Measurements from ENCODE around the gene SLC9A6.
"Not testable (repeated sequence)": the region's sequence is repeated elsewhere in the genome, so short reads cannot be mapped to it uniquely, and the experiment has no call there.

The SLC9A6 gene

DNA sequence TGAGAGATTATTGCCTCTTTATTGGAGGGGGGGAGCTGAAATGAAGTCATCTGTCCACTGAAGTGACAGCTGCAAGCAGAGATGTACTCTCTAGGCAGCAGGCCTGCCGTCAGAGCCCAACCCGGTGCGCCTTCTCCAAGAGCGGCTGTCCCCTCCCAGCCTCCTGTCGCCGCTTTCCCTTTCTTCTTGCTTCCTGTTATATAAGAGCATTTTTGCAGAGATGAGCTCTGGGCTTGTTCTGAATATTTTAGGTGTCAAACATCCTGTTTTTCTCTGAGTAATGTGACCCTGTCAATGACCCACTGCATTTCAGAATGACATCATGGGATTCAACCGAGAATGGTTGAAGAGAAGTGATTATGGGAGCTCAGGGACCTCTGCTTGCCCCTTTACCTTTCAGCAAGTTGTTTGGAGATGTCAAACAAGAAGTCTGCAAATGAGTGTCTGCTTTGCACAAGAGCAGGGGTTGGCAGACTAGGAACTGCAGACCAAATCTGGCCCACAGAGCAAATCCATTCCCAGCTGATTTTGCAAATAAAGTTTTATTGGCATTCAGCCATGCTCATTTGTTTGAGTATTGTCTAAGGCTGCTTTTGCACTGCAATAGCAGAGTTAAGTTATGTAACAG is 79.9 kb downstream of the SLC9A6 start:
- no peak for DNase-seq

DNA sequence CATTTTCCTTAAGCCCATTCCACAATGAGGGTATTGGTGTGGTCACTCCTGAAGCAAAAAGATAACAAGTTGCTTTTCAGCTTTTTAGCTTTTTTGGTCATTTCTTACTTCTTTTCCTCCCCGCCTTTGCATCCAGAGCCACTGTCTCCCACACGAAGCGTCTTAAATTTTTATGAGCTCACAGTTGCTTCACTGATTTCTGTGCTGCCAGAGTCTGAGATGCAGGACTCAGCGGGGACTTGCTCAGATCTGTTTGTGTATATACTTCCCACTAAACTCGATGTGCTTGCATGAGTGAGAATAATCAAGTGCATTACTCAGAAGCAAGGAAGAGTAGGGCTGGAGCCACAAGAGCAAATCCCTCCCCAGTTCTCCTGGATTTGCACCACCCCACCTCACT is 81.9 kb downstream of the SLC9A6 start:
- no peak for DNase-seq

DNA sequence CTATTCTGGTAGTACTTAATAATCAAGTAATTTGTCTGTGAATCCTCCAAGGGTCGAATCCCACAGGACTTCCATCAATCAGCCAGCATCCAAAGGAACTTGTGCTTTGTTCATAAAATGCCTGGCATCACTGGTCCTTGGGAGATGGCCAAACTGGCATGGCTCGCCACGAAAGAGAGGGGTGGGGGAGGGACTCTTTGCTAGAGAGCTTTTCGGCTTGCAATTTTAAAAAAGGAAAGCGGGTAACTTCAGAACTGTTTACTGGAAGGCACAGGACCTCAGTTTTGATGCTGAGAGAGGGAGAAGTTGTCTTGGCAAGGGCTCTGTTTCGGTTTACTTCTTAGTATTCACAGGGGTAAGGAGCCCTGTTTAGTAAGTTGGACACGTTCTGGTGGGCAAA is 82.7 kb downstream of the SLC9A6 start:
- no peak for DNase-seq

GRCh38 chrX:136076942-136077341 is 91.7 kb downstream of the SLC9A6 start:
- no peak for DNase-seq

DNA sequence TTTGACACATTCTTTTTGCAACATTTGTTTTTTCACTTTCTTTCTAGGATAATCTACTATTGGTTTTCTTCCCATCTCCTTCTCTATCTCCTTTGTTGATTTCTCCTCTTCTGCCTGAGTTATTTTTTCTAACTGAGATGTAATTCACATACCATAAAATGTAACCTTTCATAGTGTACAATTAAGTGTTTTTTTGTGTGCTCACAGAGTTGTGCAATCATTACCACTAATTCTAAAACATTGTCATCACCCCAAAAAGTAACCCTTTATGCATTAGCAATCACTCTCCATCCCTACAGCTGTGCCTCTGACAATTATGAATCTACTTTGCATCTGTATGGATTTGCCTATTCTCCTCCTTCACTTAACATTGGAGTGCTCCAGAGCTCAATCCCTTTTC is 95.5 kb downstream of the SLC9A6 start:
- DNase-seq: no peak

- no peak for DNase-seq
Observed at GRCh38 chrX:136086521-136086920, 101.3 kb downstream of the SLC9A6 start.

- DNase-seq: not testable (repeated sequence)
Observed at GRCh38 chrX:136091898-136092297, 106.7 kb downstream of the SLC9A6 start.

- no peak for DNase-seq
Observed at GRCh38 chrX:136094962-136095361, 109.7 kb downstream of the SLC9A6 start.

All from cortex of kidney (tissue), 1 donor.